CD4-positive, alpha-beta T cell treated with Interleukin-6 at 100 ng/mL for 8 hours (primary cell): ENCODE results near the gene PHACTR3.

Experiments used
- DNase-seq: peaks from one replicate; pipeline ENCODE4 v3.0.0-alpha.2; 2020; ENCODE audit warnings: mixed read lengths, low spot score

PHACTR3 gene

DNA sequence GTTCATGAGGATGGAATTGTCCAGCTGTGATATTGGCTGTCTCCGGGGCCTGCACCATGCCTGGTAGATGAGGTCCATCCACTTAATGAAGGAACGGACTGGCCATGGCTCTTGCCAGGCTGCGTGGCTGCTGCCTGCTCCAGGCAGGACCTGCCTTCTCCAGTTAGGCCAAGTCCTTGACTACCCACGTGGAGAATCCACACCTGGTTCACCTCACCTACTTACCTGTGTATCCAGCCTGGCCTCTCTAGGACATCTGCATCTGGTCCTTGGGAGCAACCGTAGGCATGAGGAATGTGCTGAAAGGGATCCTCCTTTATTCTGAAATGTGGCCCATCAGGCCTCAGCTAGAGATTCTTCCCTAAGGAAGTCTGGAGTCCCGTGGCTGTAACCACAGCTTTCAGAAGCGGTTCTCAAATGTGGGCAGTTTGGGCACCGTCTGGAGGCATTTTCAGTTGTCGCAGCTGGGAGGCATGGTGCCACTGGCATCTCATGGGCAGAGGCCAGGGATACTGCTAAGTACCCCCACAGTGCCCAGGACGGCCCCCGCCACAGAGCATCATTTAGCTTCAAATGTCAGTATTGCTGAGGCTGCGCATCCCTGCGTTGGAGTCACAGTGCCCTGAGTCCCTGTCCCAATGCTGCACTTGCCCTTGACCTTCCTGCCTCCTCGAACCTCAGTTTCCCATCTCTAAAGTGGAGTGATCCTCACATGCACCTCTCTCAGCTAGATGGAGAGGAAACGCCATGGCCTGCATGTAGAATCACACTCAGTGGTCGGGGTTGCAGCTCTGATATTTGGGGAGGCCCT lies 67.5 kb downstream of the PHACTR3 start:
- DNase-seq, result no peak

DNA sequence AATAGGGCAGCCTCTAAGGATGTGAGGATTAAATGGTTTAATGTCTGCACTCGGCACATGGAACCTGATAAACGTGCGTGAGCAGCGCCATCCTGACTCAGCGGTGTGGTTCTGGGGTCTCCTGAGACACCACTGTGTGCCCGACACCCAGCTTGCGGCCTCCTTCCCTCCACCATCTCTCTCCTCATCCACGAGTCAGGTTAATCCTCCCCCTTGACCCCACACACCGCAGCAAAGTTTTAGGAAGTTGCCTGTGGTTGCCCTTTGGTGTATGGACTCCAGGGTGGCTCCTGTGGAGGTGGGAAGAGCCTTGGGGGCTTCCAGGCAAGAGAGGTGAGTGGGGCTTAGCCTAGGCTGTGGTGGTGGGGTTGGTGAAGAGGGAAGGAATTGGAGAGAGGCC lies 68.2 kb downstream of the PHACTR3 start:
- no peak for DNase-seq

DNA sequence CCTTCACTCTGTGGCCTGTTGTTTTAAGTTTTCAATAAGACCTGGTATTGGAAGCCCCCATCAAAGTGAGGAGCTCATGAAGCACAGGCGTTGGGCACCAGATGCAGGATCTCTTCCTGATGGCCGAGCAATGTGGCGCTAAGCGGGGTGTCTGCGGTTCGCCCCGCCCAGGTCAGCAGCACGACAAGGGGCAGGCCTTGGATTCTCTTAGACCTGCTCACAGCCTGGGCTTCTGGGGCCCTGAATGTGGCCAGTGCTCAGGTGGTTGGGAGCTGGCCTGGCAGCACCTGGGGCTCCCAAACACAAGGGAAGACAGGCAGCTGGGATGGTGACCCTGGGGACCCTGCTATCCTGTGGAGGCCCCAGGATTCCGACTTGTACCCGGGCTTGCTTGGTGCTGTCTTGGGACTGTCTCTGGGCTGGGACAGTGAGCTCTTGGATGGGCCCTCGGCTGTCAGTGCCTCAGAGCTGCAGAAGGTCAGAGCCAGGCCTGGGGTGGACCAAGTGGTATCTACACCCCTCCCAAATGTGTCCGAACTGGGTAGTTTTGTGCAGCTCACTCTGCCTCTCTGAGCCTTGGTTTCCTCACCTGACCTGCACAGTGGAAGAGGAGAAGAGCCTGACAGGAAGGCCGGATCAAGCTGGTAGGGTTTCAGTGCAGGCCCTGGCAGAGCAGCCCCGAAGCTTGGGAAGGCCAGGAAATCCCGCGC lies 69.1 kb downstream of the PHACTR3 start:
- no peak for DNase-seq

DNA sequence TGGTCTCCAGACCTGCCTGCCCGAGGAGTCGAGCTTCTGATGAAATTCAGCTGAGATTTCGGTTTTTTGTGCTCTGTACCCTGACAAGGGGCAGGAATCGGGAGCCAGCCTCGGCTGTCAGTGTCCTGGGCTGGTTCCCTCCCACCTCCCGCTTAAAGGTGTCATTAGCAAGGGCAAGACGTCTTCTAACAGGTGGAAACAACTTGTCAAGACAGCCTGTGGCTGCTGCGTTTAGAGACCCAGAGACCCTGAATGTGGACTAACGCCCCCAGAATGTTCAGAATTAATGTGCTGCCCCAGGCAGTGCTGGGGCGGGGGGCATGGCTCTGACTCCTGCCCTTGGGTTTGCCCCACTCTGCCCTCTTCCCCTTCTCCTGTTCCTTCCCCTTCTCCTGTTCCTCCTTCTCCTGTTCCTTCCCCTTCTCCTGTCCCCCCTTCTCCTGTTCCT lies 69.7 kb downstream of the PHACTR3 start:
- DNase-seq, result no peak

DNA sequence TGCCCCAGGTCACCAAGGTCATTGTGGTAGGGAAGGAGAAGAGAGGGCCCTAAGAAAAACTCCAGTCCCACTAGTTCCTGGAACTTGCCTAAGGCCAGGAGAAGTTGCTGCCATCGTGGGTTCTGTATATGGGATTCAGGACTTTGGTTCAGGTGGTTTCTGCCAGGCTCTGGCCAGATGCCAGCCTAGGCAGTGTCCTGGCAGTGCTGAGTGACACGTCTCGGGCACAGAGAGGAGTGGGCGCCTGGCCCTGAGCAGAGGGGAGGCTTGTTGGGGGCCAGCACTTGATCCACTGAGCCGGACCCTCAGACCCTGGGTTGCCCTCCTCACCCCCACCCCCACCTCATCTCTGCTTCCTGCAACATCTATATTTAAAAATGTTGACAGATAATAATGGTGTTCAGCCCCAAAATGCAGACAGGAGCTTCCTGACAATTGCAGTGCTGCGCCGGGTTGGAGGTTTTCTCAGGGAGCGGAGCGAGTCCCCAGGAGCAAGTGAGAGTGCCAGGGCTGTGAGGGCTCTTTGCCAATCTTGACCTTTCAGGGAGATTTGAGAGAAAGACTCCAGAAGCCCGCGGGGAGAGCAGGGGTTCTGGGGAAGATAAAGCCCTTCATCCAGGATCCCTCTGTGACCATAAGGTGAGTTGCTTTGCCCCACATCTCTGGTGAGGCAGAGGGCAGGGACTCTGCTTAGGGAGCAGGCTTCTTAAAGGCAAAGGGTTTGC lies 71.9 kb downstream of the PHACTR3 start:
- DNase-seq, result no peak

DNA sequence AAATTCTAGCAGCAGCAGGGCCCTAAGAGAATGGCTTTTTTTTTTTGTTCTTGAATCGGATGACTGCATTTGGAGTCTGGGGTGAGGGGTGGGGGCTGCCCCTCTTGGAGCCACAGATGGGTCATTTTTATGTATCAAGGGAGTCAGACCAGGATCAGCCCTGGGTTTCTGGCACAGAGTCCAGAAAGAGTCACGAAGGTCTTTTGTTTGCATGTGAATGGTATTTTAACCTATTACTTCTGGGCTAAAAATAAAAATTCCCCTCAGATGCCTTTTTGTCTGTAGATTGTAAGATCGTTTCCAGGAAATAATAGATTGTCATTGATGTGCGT lies 72.5 kb downstream of the PHACTR3 start:
- DNase-seq, result no peak

DNA sequence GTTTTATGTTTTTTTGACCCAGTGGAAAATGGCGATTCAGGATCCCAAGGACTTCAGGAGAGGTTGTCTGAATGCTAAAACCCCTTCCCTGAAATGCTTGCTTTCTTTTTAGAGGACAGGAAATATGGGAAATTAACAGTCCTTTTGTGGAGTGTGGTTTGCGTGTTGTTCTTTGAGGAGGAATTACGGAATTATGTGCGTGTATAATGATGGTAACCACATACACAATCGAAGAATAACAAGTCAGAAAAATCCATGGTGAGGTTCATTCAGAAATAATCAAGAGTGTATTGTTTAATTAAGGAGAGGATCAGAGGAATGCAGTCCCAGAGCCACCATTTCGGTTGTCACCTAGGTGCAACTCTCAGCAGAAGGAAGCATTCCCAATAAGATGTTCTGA lies 73.2 kb downstream of the PHACTR3 start:
- no peak for DNase-seq

DNA sequence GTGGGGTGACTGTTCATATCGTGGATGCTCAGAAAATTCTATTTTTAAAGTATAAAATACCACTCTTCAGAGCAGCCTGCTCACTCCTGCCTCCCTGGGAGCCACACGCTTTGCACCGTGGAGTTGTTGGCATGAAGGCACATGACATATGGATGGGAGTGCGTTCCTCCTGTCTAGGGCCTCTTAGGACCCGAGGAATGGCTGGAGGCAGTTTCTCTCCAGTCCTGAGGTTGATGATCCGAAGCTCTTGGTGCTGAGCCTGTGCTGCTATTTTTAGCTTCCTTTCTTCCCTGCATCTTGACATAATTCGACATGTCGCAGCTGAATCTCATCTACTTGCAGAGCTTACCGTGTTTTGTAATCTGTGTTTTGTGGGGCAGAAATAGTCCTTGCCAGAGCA lies 73.9 kb downstream of the PHACTR3 start:
- DNase-seq, result no peak

DNA sequence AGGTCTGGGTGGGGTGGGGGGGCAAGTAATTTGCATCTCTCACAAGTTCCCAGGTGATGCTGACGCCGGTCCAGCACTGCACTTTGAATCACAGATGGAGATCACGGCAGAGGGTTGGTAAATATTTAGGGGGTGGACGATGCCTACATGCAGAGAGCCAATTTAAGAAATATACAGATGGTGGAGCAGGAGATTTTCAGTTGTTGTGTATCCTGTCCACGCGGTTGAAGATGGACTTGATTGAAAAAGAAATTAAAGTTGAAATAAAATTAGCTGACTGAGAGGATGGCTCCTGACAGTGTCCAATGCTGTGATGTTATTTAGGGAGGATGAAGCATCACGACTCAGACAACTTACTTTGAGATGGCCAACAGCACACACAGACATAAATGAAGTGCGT lies 74.6 kb downstream of the PHACTR3 start:
- DNase-seq, result no peak

DNA sequence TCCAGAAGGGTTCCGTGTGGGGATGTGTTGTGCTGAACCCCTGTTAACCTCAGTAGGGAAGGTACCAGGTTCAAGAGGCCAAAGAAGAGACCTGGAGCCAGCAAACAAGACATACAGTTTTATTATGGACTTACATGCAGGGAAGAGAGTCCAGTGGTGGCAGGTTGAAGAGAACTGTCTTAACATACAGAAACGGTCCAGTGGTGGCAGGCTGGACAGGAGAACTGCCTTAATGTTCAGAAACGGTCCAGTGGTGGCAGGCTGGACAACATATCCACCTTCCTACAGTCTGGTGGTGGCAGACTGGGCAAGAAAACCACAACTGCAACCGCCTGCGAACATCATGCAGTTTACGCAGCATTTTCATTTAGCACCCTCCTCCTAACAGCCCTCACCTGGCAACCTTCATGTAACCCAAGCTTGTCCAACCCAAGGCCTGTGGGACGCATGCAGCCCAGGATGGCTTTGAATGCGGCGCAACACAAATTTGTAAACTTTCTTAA lies 75.9 kb downstream of the PHACTR3 start:
- DNase-seq, result no peak

DNA sequence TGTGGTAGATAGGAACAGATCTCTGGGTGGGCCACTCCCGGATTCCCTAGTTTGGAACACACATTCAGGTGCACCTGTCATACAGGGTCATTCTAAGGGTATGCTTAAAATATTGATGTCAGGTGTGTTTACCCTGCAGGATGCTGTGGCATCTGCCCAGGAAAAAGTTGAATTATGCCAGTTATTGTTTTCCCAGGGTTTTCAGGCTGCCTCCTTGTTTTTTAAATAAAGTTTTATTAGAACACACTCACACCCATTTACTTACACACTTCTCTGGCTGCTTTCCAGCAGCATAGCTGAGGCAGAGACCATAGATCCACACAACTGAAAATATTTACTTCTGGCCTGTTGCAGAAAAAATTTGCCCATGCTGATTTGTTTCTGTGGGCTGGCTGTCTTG lies 76.5 kb downstream of the PHACTR3 start:
- no peak for DNase-seq

DNA sequence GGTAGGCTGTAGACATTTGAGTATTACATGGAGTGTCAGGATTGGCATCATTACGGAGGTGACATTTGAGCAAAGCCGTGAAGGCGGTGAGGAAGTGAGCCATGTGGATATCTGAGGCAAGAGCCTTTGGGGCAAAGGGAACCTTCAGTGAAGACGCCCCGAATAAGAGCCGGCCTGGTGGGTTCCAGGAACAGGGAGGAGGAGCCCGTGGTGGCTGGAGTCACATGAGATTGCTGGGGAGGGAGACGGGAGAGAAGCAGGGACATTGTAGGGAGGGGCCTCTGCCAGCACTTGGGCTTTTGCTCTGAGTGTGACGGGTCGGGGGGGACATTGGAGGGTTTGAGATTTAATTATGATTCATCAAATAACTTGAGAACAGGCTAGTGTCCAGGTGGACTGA lies 78.3 kb downstream of the PHACTR3 start:
- DNase-seq, result no peak

DNA sequence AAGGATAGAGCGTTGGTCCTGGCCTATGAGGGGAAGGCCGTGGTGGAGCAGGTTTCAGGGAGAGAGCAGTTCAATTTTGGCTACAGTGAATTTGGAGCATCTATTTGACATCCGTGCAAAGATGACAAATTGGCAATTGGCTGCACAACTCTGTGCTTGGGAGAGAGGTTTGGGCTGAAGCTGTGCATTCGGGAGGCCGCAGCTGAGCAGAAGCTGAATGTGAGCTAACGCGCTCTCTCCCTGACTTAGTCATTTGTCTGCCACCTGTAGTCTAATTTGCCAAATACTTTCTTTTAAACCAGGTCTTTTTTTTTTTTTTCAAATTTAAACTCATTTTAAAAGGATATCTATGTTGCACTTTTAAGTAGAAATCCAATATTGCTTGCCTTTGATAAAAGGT lies 78.8 kb downstream of the PHACTR3 start:
- no peak for DNase-seq

DNA sequence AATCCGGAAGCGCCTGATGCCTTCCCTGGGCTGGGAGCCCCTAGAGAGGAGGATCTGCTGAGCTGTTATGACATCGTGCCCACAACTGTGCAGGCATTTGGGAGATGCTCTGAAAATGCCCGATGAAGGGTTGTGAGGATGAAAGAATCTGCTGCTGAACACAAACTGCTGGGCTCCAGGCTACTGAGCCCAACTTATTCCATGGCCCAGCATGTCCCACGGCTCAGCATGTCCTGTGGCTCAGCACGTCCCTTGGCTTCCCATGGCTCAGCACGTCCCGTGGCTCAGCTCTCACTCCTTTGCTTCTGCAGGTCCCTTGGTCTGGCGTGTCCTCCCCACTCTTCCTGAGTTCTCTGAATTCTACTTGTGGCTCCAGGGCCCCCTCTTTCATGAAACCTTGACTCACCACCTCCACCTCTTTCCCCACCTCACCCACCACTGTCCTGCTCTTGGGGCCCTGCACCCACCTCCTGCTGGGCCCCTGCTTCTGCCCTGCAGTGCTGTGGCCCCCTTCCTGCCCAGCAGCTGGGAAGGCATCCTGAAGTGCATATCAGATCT lies 80.4 kb downstream of the PHACTR3 start:
- DNase-seq, result no peak

DNA sequence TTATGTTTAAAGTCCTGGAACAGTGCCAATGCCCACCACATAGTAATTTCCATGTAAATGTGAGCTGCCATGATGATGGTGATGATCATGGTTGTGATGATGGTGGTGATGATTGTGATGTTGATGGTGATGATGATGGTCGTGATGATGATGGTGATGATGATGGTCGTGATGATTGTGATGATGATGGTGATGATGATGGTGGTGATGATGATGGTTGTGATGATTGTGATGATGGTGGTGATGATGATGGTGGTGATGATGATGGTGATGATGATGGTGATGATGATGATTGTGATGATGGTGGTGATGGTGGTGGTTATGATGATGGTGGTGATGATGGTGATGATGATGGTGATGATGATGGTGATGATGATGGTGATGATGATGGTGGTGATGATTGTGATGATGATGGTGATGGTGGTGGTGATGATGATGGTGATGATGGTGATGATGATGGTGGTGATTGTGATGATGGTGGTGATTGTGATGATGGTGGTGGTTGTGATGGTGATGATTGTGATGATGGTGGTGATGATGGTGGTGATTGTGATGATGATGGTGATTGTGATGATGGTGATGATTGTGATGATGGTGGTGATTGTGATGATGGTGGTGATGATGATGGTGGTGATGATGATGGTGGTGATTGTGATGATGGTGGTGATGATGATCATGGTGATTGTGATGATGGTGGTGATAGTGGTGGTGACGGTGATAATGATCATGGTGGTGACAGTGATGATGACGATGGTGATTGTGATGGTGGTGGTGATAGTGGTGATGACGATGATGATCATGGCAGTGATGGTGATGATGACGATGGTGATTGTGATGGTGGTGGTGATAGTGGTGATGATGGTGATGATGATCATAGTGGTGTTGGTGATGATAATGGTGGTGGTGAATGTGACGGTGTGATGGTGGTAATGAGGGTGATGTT lies 82.3 kb downstream of the PHACTR3 start:
- no peak for DNase-seq

DNA sequence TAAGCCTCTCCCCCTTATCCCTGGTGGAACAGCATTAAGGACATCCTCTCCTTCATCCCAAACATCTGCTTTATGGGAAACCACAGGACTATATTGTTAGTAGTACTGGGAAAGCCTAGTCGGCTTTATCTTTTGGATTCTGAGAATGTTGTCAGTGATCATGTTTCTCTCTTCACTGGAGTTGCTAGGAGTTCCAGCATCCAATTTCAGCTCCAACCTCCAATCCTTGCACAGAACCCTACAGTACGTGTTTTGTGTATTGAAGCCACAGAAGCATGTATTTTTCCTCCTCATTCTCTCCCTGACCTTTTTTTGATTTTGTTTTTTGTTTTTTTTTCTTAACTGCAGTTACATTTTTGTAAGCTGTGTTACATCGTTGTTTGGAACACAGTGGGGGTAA lies 84.0 kb downstream of the PHACTR3 start:
- no peak for DNase-seq

DNA sequence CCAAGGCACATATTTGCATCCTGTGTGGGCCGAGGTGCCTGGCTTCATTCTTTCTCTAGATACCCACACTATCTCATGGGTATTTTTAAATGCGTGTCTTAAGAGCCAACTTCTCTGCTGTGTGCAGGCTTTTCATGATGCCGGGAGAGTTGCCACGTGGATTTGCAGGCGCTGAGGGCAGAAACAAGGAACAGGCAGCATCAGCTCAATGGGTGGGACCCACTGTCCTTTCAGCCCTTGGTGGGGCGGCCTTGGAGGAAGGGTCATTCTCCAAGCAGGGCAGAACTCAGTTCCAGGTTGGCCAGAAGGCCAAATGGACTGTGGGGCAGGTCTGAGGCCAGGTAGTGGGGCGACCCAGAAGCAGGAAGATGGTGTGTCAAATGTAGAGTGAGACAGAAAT lies 84.7 kb downstream of the PHACTR3 start:
- no peak for DNase-seq

DNA sequence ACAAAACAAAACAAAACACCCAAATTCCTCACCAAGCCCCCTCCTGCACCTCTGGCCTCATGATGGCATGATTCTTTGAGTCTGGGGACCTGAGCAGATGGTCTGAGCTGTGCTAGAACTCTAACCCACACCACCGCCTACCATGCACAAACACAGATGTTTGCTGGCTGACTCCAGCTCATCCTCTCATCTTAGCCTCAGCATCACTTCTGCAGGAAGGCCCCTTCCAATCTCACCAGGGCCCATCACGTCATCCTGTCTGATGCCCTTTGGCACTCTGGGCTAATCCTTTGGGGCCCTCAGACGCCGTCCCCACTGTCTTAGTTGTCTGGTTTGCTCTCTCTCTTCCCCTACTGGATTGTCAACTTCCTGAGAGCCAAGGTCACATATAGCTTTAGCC lies 85.8 kb downstream of the PHACTR3 start:
- DNase-seq, result no peak

DNA sequence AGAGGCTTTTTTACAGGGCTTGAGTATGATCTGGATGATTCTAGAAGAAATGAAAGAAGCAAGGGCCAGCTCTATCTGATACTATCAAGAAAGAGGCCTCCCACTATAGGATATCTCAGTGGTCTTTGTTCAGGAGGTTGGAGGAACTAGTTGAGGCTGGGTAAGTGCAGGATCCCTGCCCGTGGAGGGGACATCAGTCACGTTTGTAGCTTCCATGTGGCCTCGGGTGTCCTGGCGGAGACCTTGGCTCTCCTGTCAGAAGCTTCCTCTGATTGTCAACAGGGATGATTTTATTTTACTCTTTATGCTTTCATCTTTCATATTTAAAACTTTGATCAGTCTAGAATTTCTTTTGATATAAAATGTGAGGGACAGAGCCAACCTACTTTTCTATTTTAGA lies 86.6 kb downstream of the PHACTR3 start:
- no peak for DNase-seq

DNA sequence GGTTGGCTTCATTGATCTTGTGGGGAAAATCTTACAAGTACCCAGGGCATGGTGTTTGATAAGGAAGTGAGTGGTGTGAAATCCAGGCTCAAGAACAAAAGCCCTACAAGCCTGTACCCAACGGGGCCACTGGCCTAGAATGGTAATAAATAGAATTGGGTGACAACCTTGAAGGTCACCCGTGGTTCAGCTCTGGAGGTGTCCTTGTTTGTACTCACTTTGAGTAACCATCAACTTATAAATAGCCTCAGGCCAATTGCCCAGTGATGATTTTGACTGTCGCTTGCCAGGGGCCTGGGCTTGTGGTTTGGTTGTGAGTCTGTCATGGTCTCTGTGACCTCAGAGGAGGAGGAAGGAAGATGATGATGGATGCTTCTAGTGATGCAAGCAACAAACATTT lies 87.8 kb downstream of the PHACTR3 start:
- no peak for DNase-seq

DNA sequence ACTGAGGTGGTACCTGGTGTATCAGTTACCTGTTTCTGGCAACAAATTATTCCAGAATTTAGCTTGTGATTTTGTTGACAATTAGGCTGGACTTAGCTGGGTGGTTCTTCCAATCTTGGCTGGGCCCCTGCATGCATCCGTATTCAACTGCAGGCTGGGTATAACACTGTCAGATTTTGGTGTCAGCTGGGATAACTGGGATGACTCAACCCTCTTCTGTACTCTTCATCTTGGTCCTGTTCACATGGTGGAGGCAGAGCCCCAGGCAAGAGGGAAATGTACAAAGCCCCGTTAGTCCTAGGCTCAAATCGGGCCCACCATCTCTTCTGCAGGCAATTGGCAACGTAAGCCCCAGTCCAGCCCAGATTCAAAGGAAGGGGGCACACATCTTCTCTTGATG lies 89.2 kb downstream of the PHACTR3 start:
- DNase-seq, result no peak

DNA sequence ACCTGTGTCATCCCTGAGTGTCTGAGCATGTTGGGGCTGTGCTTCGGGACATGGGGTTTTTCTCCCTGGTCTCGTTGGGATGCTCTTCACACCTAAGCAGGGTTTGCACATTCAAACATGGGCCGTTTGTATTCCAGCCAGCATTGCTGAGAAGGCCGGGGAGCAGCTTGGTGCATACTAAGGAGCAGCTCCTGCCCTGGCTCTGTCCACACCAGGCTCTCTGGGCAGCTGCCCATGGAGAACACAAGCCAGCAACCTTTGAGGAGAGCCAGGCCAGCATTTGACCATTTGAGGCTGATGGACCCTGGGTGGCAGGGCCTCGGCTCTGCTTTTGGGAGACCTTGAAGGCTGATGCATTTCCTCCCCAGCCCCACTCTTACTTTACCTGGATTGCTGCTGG lies 92.1 kb downstream of the PHACTR3 start:
- DNase-seq, result no peak
